Activated CD4-positive, alpha-beta T cell treated with anti-CD3 and anti-CD28 coated beads, Interleukin-2, amount 10 ng/mL, durations not matched to agents 24 days and 14 days (primary cell): ENCODE data around the gene CAMK2A. TPM values are rescaled to one million over a fixed set of nuclear protein-coding genes. Genes with fewer than 3 reads are reported as not detected.

ENCODE experiments used
- DNase-seq: peaks from one replicate; pipeline ENCODE4 v3.0.0; 2022
- H3K27ac Mint-ChIP-seq: one replicate; pipeline ENCODE4 v1.8.0; 2022; ENCODE audit warnings: mild to moderate bottlenecking, mixed read lengths
- H3K27me3 Mint-ChIP-seq: one replicate; pipeline ENCODE4 v1.8.0; 2022; ENCODE audit warnings: mixed read lengths
- H3K36me3 Mint-ChIP-seq: one replicate; pipeline ENCODE4 v1.8.0; 2022; ENCODE audit warnings: low read depth, mild to moderate bottlenecking, mixed read lengths
- H3K4me1 Mint-ChIP-seq: one replicate; pipeline ENCODE4 v1.8.0; 2021; ENCODE audit warnings: mixed read lengths
- H3K4me3 Mint-ChIP-seq: one replicate; pipeline ENCODE4 v1.8.0; 2022; ENCODE audit warnings: mild to moderate bottlenecking, moderate library complexity, mixed read lengths
- H3K9me3 Mint-ChIP-seq: one replicate; pipeline ENCODE4 v1.8.0; 2021; ENCODE audit warnings: mixed read lengths
- intact Hi-C: fragments of 100-400 bp; cut with micrococcal nuclease; formaldehyde crosslinking; loops from one replicate; pipeline ENCODE4 v1.15.1; 2023
- total RNA-seq: library from RNA; stranded (reverse); gene quantifications from 2 replicates; pipeline ENCODE4 v1.2.3, GENCODE V29; 2022

The CAMK2A gene
- total RNA-seq, 1 donor from 2014 or later, result not detected

DNA sequence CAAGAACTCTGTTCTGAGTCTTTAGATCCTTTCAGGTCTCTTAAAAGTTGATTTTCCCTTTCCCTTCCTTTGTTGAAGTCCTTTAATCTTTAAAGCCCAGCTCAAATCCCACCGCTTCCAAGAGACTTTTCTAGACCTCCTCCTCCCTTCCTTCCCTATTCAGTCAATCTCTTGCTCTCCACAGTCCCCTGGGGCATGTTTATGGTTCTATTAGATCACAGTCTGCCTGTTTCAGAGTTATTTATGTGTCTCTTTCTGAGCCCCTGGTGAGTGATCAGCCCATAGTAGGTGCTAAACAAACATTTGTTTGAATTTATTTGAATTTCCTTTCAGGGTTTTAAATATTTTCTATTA, 20.3 kb upstream of the CAMK2A start:
- no peak overlapping the region for H3K4me3 Mint-ChIP-seq
- H3K9me3 Mint-ChIP-seq, result no peaks in the 10 kb centered on the region
- peaks cover 23% of the 10 kb centered on the region for H3K27me3 Mint-ChIP-seq
- intact Hi-C loops, result no loop called here
- peaks cover 2% of the 10 kb centered on the region for H3K4me1 Mint-ChIP-seq
- no peak overlapping the region for H3K27ac Mint-ChIP-seq
- no peaks in the 10 kb centered on the region for H3K36me3 Mint-ChIP-seq
- DNase-seq, result no peak

- Mint-ChIP-seq H3K27me3 (peaks cover 25% of the 10 kb centered on the region), H3K27ac (no peak overlapping the region), H3K4me3 (no peak overlapping the region), H3K9me3 (no peaks in the 10 kb centered on the region), H3K4me1 (peaks cover 2% of the 10 kb centered on the region), H3K36me3 (no peaks in the 10 kb centered on the region)
- intact Hi-C loops, result no loop called here
- no peak for DNase-seq
Measured at GRCh38 chr5:150309101-150309885, 19.7 kb upstream of the CAMK2A start.

DNA sequence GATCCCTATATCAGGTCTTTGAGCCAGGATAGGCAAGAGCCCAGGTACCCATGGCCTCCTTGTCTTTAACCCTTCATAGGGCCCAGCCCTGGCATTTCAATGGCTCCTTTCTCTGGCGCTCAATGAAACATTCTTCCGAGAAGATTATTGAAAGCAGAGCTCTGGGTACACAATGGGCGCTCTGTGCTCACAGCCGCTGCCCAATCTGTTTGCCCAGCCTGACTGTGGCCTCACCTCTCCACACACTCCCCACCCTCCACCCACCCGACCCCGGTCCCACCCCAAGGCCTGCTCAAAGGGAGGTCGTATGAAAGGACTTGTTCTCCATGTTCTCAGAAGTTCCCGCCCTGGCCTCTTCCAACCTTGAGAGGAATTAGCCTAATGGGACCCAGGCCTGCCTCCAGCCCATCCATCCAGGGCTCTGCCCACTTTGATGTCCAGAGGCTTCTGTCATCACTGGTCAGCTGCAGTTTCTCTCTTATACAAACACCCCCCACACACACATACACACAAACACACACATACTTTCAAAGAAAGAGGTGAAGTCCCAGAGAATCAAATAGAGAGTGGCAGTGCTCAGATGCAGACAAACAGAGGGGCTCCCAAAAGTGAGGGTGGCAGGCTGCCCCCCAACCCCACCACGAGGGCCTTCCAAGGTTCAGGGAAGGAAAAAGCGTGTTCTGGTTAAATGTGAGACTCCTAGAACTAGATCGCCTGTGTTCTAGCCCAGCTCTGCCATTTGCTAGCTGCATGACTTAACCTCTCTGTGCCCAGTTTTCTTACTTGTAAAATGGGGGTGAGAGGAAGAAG, 18.2 kb upstream of the CAMK2A start:
- H3K4me3 Mint-ChIP-seq, result no peak overlapping the region
- H3K9me3 Mint-ChIP-seq, result no peaks in the 10 kb centered on the region
- H3K4me1 Mint-ChIP-seq, result peaks cover 2% of the 10 kb centered on the region
- intact Hi-C loops, result no loop called here
- no peak overlapping the region for H3K27ac Mint-ChIP-seq
- peaks cover 38% of the 10 kb centered on the region for H3K27me3 Mint-ChIP-seq
- H3K36me3 Mint-ChIP-seq, result no peaks in the 10 kb centered on the region
- no peak for DNase-seq

DNA sequence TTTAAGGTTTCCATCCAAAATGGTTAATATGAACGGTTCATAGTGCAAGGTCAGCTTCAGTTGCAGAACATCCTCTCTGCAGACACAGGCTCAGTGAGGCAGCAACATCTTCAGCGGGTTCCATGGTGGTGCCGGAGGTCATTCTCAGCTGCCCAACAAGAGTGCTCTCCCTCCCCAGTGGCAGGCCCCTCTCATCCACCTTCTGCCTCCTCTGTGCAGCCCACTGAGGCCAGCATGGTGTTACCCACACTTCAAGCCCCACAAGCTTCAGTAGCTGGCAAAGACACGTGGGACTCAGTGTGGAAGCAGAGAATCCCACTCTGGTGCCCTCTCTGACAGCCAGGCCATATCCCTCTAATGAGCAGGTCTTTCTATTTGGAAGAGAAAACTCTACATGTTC, 17.2 kb upstream of the CAMK2A start:
- H3K27ac Mint-ChIP-seq, result no peak overlapping the region
- H3K27me3 Mint-ChIP-seq, result peaks cover 38% of the 10 kb centered on the region
- no peaks in the 10 kb centered on the region for H3K36me3 Mint-ChIP-seq
- intact Hi-C loops, result no loop called here
- H3K4me3 Mint-ChIP-seq, result no peak overlapping the region
- H3K9me3 Mint-ChIP-seq, result no peaks in the 10 kb centered on the region
- H3K4me1 Mint-ChIP-seq, result peaks cover 2% of the 10 kb centered on the region
- DNase-seq, result no peak

GRCh38 chr5:150305557-150305956, 16.0 kb upstream of the CAMK2A start:
- Mint-ChIP-seq H3K36me3 (no peaks in the 10 kb centered on the region), H3K9me3 (no peaks in the 10 kb centered on the region), H3K27ac (no peak overlapping the region), H3K27me3 (peaks cover 46% of the 10 kb centered on the region), H3K4me3 (no peak overlapping the region), H3K4me1 (peaks cover 2% of the 10 kb centered on the region)
- intact Hi-C loops, result no loop called here
- no peak for DNase-seq

GRCh38 chr5:150305095-150305494, 15.5 kb upstream of the CAMK2A start:
- H3K36me3 Mint-ChIP-seq, result no peaks in the 10 kb centered on the region
- peaks cover 46% of the 10 kb centered on the region for H3K27me3 Mint-ChIP-seq
- H3K27ac Mint-ChIP-seq, result no peak overlapping the region
- H3K4me3 Mint-ChIP-seq, result no peak overlapping the region
- H3K4me1 Mint-ChIP-seq, result peaks cover 2% of the 10 kb centered on the region
- no peak for DNase-seq
- no peaks in the 10 kb centered on the region for H3K9me3 Mint-ChIP-seq
- intact Hi-C loops, result no loop called here

- intact Hi-C loops, result no loop called here
- no peak overlapping the region for H3K4me3 Mint-ChIP-seq
- peaks cover 2% of the 10 kb centered on the region for H3K4me1 Mint-ChIP-seq
- H3K36me3 Mint-ChIP-seq, result no peaks in the 10 kb centered on the region
- H3K27me3 Mint-ChIP-seq, result peaks cover 47% of the 10 kb centered on the region
- H3K9me3 Mint-ChIP-seq, result no peaks in the 10 kb centered on the region
- H3K27ac Mint-ChIP-seq, result no peak overlapping the region
- DNase-seq, result no peak
Measured at GRCh38 chr5:150304481-150305081, 15.0 kb upstream of the CAMK2A start.

DNA sequence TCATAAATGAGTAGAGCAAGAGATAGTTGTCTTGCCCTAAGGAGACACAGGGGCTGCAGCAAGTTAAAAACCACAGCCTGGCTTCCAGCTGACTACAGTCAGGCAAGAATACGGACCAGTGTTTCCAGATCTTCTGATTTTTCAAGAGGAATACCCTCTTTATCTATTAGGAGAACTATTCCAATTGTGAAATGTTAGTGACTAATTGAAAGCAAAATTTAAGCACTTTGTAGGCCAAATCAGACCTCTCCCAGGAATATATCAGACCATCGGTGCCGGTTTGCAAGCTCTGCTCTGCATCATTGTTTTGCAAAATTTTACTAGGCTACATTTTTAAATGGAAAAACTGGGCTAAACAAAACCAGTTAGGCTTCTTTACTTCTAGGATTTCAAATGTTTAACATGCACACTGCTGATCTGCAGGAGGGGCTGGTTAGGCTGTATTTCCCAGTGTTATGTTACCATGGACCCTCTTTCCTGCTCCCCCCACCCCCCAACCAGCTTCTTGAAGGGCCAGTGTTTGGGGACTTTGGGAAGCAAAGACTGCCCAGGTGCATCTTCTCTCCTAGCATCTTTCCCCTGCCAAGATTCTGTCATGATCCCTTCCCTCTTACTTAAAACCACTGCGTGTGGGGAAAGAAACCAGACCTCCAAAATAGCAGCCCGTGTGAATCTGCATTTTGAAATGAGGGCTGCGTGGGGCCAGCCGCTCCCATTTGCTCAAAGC, 14.2 kb upstream of the CAMK2A start:
- intact Hi-C loops, result no loop called here
- no peak overlapping the region for H3K4me3 Mint-ChIP-seq
- no peak overlapping the region for H3K27ac Mint-ChIP-seq
- H3K4me1 Mint-ChIP-seq, result peaks cover 2% of the 10 kb centered on the region
- peaks cover 45% of the 10 kb centered on the region for H3K27me3 Mint-ChIP-seq
- DNase-seq, result no peak
- no peaks in the 10 kb centered on the region for H3K36me3 Mint-ChIP-seq
- no peaks in the 10 kb centered on the region for H3K9me3 Mint-ChIP-seq

DNA sequence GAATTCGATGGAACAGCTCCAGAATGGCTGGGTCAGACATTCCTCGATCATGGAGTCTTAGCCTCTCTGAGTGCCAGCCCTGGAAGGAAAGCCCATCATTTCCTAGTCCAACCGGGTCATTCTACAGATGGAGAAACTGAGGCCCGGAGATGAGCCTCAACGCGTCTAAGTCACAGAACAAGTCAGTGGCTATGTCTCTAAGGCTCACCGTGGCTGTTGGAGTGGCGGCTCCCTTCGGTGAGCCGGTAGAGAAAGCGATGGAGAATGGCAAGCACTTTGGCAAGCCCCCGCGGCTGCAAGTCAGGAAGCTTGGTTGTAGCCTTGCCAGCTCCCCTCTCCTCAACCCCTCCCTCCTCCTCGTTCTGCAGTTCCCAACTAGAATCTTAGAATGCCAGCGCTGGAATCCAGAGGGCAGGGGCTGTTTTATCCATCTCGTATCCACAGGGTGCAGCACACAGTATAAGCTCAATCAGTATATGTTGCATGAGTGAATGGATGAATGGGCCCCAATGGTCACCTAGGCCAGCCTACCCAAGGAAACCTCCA, 13.6 kb upstream of the CAMK2A start:
- peaks cover 45% of the 10 kb centered on the region for H3K27me3 Mint-ChIP-seq
- H3K27ac Mint-ChIP-seq, result no peak overlapping the region
- intact Hi-C loops, result no loop called here
- no peaks in the 10 kb centered on the region for H3K36me3 Mint-ChIP-seq
- peaks cover 2% of the 10 kb centered on the region for H3K4me1 Mint-ChIP-seq
- H3K9me3 Mint-ChIP-seq, result no peaks in the 10 kb centered on the region
- no peak for DNase-seq
- H3K4me3 Mint-ChIP-seq, result no peak overlapping the region

- peaks cover 45% of the 10 kb centered on the region for H3K27me3 Mint-ChIP-seq
Measured at GRCh38 chr5:150302301-150303069, 12.9 kb upstream of the CAMK2A start, which contains the start of gene ARSI. Gene ARSI, minus strand, starts transcription at chr5:150302905. Its CDS starts 532 bp downstream, at chr5:150302373.

GRCh38 chr5:150301901-150302300, 12.3 kb upstream of the CAMK2A start:
- DNase-seq, result no peak
- no peak overlapping the region for H3K27ac Mint-ChIP-seq
- peaks cover 2% of the 10 kb centered on the region for H3K4me1 Mint-ChIP-seq
- H3K4me3 Mint-ChIP-seq, result no peak overlapping the region
- no peaks in the 10 kb centered on the region for H3K36me3 Mint-ChIP-seq
- intact Hi-C loops, result no loop called here
- no peaks in the 10 kb centered on the region for H3K9me3 Mint-ChIP-seq
- peaks cover 45% of the 10 kb centered on the region for H3K27me3 Mint-ChIP-seq

More at GRCh38 chr5:150302301-150303069, 12.9 kb upstream of the CAMK2A start, which contains the start of gene ARSI:
- no peaks in the 10 kb centered on the region for H3K36me3 Mint-ChIP-seq
- DNase-seq, result no peak
- H3K4me3 Mint-ChIP-seq, result no peak within 1 kb of the TSS
- no peaks in the 10 kb centered on the region for H3K9me3 Mint-ChIP-seq
- intact Hi-C loops, result no loop called here
- H3K4me1 Mint-ChIP-seq, result peaks cover 2% of the 10 kb centered on the region
- no peak within 1 kb of the TSS for H3K27ac Mint-ChIP-seq

DNA sequence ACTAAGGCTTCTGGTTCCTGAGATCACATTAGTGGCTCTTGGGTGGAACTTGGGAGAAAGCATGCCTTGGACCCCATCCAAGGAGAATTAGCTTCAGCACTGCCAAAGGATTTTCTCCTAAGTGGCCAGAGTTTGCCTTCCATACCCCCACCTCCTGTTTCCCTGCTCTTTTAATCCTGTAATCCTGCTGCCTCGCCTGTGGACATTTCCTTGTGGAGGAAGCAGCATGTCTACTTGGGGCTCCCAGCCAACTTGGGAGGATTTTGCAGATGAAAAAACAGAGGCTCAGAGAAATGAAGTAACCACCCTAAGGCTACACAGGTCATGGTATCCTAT, 11.6 kb upstream of the CAMK2A start:
- H3K36me3 Mint-ChIP-seq, result no peaks in the 10 kb centered on the region
- no peaks in the 10 kb centered on the region for H3K9me3 Mint-ChIP-seq

More for the DNA sequence above, 11.6 kb upstream of the CAMK2A start:
- no peak for DNase-seq
- Mint-ChIP-seq H3K4me3 (no peak overlapping the region), H3K4me1 (peaks cover 2% of the 10 kb centered on the region), H3K27ac (no peak overlapping the region), H3K27me3 (peaks cover 44% of the 10 kb centered on the region)
- intact Hi-C loops, result no loop called here
